Measurements from ENCODE around the gene DNAJB1. TPM values are rescaled to one million over a fixed set of nuclear protein-coding genes. Genes with fewer than 3 reads are reported as not detected.

Gene DNAJB1
- total RNA-seq, 1 experiment from 2014 or later = 79.5 TPM

DNA sequence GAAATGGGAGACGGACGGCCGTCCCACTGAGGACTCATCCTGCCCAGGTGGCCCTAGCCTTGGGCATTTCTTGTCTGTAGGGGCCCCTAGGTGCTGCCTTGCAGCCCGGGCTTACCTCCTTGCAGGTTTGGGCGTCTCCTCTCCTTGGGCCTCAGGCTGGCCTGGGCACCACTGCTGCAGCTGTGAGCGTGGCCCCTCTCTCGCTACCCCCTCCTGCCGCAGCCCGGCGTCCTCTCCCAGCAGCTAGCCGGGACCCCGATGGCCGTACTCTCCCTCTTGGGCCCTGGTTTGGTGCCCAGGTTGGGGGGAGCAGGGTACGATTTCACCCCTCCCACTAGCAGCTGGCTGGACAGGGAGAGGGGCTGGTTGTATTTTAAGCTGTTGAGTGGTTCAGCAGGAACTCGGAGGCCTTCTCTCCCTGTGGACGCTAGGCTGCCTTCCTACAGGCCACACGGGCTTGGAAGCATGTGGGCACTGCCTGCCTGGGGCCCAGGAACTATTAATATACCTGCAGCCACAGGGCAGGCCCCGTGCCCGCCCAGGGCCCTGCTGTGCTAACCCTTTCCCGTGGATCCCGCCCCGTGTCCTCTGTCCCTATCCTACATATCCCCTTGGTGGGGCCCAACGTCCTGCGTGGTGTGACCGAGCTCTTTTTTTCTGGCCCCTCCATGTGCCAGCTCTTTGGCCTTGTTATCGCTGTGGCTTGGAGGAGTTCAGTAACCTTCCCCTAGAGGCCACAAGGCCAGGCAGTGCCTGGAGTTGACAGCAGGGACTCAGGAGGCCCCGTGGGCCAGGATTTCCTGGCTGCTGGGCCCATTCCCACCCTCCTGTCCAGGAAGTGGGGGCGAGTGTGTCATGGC, 41.9 kb upstream of the DNAJB1 start:
- ChIA-PET CTCF (interaction anchor here (0.6 kb wide), 1 partner anchor 17 kb away, joined by 4 read pairs; no protein-coding TSS in a partner anchor), POLR2A (no interaction called here)
- Histone ChIP-seq H3K36me3 (ENCODE audit: control insufficient read depth, insufficient read depth, low read length) (peaks cover 2% of the 10 kb centered on the region; the same call in 1 of the 2 replicates), H3K9me3 (no peaks in the 10 kb centered on the region), H3K4me3 (ENCODE audit: low read depth, low read length) (no peak overlapping the region), H3K27me3 (replicated peaks; ENCODE audit: control insufficient read depth, insufficient read depth, low read length) (no peaks in the 10 kb centered on the region), H3K4me1 (no peaks in the 10 kb centered on the region)
- Mint-ChIP-seq H3K27me3 (ENCODE audit: insufficient read depth, unreplicated experiment) (no peaks in the 10 kb centered on the region), H3K36me3 (ENCODE audit: insufficient read depth, unreplicated experiment) (peaks cover 37% of the 10 kb centered on the region), H3K27ac (ENCODE audit: unreplicated experiment) (no peak overlapping the region), H3K4me3 (ENCODE audit: unreplicated experiment) (no peak overlapping the region), H3K9me3 (ENCODE audit: unreplicated experiment) (no peaks in the 10 kb centered on the region), H3K4me1 (ENCODE audit: low read depth, unreplicated experiment) (no peaks in the 10 kb centered on the region)
- BruUV-seq (replicated peaks) = no TSS peak
- TF ChIP-seq CTCF (IDR thresholded peaks at IDR 0.05; ENCODE audit: insufficient read depth in 1 of 2, low read depth in 1 of 2, low read length in 1 of 2, severe bottlenecking in 1 of 2, unreplicated experiment in 1 of 2) = no peak
- intact Hi-C loops (cut with micrococcal nuclease; ENCODE audit: unreplicated experiment) = no loop called here
- no peak for DNase-seq

DNA sequence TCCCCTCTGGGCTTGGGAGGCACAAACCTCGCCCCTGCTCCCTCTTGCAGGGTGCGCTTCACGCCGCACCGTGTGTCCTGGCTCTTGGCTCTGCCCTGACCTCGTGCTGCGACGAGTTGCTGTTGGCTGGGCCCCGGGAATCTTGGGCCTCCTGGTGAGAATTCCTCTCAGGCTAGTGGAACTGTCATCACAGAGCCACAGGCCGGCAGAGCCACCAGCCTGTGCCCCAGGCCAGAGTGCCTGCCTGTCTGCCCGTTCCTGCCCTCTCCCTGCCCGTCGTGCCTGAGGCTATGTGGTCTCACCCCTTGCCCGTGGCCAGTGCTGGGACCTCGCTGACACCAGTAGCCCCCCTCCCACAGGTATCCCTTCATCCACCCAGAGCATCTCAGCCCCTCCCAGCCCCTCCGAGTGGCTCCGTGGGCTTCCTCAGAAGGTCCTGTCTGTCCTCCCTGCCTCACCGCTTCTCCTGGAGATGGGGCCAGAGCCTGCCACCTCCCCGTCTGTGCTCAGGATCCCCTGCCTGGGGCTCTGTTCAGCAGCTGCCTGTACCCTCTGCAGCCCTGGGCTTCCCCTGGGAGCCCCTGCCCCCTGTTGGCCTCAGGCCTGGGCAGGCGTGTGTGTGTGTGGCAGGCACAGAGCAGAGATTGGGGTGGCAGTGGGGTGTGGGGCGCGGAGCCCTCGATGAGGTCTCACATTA, 40.3 kb upstream of the DNAJB1 start:
- no peak overlapping the region for H3K4me3 ChIP-seq (ENCODE audit: low read depth, low read length)
- no peaks in the 10 kb centered on the region for H3K9me3 ChIP-seq
- Mint-ChIP-seq H3K4me1 (ENCODE audit: low read depth, unreplicated experiment) (no peaks in the 10 kb centered on the region), H3K4me3 (ENCODE audit: unreplicated experiment) (no peak overlapping the region), H3K9me3 (ENCODE audit: unreplicated experiment) (no peaks in the 10 kb centered on the region), H3K36me3 (ENCODE audit: insufficient read depth, unreplicated experiment) (peaks cover 28% of the 10 kb centered on the region), H3K27me3 (ENCODE audit: insufficient read depth, unreplicated experiment) (no peaks in the 10 kb centered on the region), H3K27ac (ENCODE audit: unreplicated experiment) (no peak overlapping the region)
- no peaks in the 10 kb centered on the region for H3K27me3 ChIP-seq (replicated peaks; ENCODE audit: control insufficient read depth, insufficient read depth, low read length)
- POLR2A ChIA-PET = no interaction called here
- no TSS peak for BruUV-seq (replicated peaks)
- no peak for TF ChIP-seq CTCF (IDR thresholded peaks at IDR 0.05; ENCODE audit: insufficient read depth in 1 of 2, low read depth in 1 of 2, low read length in 1 of 2, severe bottlenecking in 1 of 2, unreplicated experiment in 1 of 2)
- intact Hi-C loops (cut with micrococcal nuclease; ENCODE audit: unreplicated experiment) = no loop called here
- H3K4me1 ChIP-seq = no peaks in the 10 kb centered on the region
- H3K36me3 ChIP-seq (ENCODE audit: control insufficient read depth, insufficient read depth, low read length) = peaks cover 1% of the 10 kb centered on the region; the same call in 1 of the 2 replicates
- CTCF ChIA-PET = no interaction called here
- DNase-seq = no peak

- ChIA-PET CTCF (interaction anchor here (1.2 kb wide), 1 partner anchor 17 kb away, joined by 6 read pairs; no protein-coding TSS in a partner anchor), POLR2A (no interaction called here)
- Histone ChIP-seq H3K9me3 (no peaks in the 10 kb centered on the region), H3K4me3 (ENCODE audit: low read depth, low read length) (no peak overlapping the region), H3K36me3 (ENCODE audit: control insufficient read depth, insufficient read depth, low read length) (peaks cover 1% of the 10 kb centered on the region; the same call in 1 of the 2 replicates), H3K4me1 (no peaks in the 10 kb centered on the region), H3K27me3 (replicated peaks; ENCODE audit: control insufficient read depth, insufficient read depth, low read length) (no peaks in the 10 kb centered on the region)
- Mint-ChIP-seq H3K4me3 (ENCODE audit: unreplicated experiment) (no peak overlapping the region), H3K27me3 (ENCODE audit: insufficient read depth, unreplicated experiment) (no peaks in the 10 kb centered on the region), H3K27ac (ENCODE audit: unreplicated experiment) (peak overlapping the region; percentile 28), H3K4me1 (ENCODE audit: low read depth, unreplicated experiment) (peaks cover 4% of the 10 kb centered on the region), H3K9me3 (ENCODE audit: unreplicated experiment) (no peaks in the 10 kb centered on the region), H3K36me3 (ENCODE audit: insufficient read depth, unreplicated experiment) (peaks cover 24% of the 10 kb centered on the region)
- TF ChIP-seq CTCF (IDR thresholded peaks at IDR 0.05; ENCODE audit: insufficient read depth in 1 of 2, low read depth in 1 of 2, low read length in 1 of 2, severe bottlenecking in 1 of 2, unreplicated experiment in 1 of 2) = peak; percentile 67 to 83
- peak in 1 of 2 experiments; percentile 65 for DNase-seq
- intact Hi-C loops (cut with micrococcal nuclease; ENCODE audit: unreplicated experiment) = no loop called here
- BruUV-seq (replicated peaks) = no TSS peak
Measured at GRCh38 chr19:14556662-14557188, 38.5 kb upstream of the DNAJB1 start.
